GM12878 (cell line): Measurements from ENCODE around the gene AMOTL1. TPM values are rescaled to one million over a fixed set of nuclear protein-coding genes. Genes with fewer than 3 reads are reported as not detected.
A peak's percentile ranks its signal among the peaks of the same experiment; 100 is the strongest.

Experiments
- ATAC-seq: fragments of 200-7000 bp; cut with Tn5 transposase; 3 replicates; pipeline ENCODE4 v1.9.1; 2020; ENCODE audit warnings: mild to moderate bottlenecking, moderate library complexity
- BruUV-seq: library from RNA; stranded (reverse); fragments of 400-500 nt; replicated peaks from 2 replicates; lab custom pipeline; 2021; lab: Mats Ljungman, UMichigan
- CTCF ChIA-PET: fragments of 300-600 bp; sonication (Branson Sonifier 250); formaldehyde crosslinking; extraction: SDS; loops from one replicate; lab custom pipeline; 2021; ENCODE audit warnings: inconsistent platforms; lab: Yijun Ruan, JAX
- POLR2A ChIA-PET: fragments of 350-600 bp; formaldehyde crosslinking; extraction: SDS; loops from one replicate; lab custom pipeline; 2021; ENCODE audit warnings: inconsistent platforms; lab: Charles Lee
- RAD21 ChIA-PET: fragments of 300-600 bp; sonication (Branson Sonifier 250); formaldehyde crosslinking; loops from one replicate; lab custom pipeline; 2023; ENCODE audit warnings: antibody characterized with exemption; ENCODE audit not compliant: unreplicated experiment; lab: Charles Lee
- SMC1A ChIA-PET: fragments of 300-600 bp; sonication (Branson Sonifier 250); formaldehyde crosslinking; loops from one replicate; lab custom pipeline; 2023; ENCODE audit not compliant: unreplicated experiment, uncharacterized antibody; lab: Charles Lee
- DNase-seq: peaks from one replicate; pipeline ENCODE4 v3.0.0-alpha.2; 2011; ENCODE audit warnings: low read depth, low spot score
- FAIRE-seq: peaks from 3 replicates; lab custom pipeline; 2011; peaks lifted over from hg19 to GRCh38; lab: Jason Lieb, UNC
- H2AFZ ChIP-seq: 2 replicates; pipeline ENCODE4 v1.6.0; 2011; ENCODE audit warnings: low read depth, low read length, control low read depth; ENCODE audit not compliant: control insufficient read depth
- H3K27ac ChIP-seq: 2 replicates; pipeline ENCODE4 v1.5.1; 2011; ENCODE audit warnings: control low read depth; ENCODE audit not compliant: control insufficient read depth, insufficient read depth
- H3K27me3 ChIP-seq, 2 experiments: replicated peaks in 1 of 2; 2 replicates each; pipeline versions ENCODE4 v1.6.0 to v1.6.1; 2011; ENCODE audit warnings: low read length in 1 of 2; ENCODE audit not compliant: control insufficient read depth in 2 of 2, insufficient read depth in 2 of 2
- H3K36me3 ChIP-seq, 2 experiments: 2 replicates each; pipeline ENCODE4 v1.5.1; 2011; ENCODE audit warnings: low read length in 1 of 2; ENCODE audit not compliant: control insufficient read depth in 2 of 2, insufficient read depth in 2 of 2
- H3K4me1 ChIP-seq: 2 replicates; pipeline ENCODE4 v1.6.1; 2011; ENCODE audit warnings: mild to moderate bottlenecking, low read length, moderate library complexity, mixed read lengths; ENCODE audit not compliant: control insufficient read depth, insufficient read depth
- H3K4me2 ChIP-seq: 2 replicates; pipeline ENCODE4 v1.6.0; 2011; ENCODE audit warnings: control low read depth; ENCODE audit not compliant: control insufficient read depth, insufficient read depth
- H3K4me3 ChIP-seq: fragments of 200-600 bp; sonication (generic); 2 replicates; pipeline ENCODE4 v1.5.1; 2016
- H3K79me2 ChIP-seq: 2 replicates; pipeline ENCODE4 v1.6.0; 2011; ENCODE audit warnings: low read length; ENCODE audit not compliant: control insufficient read depth, insufficient read depth
- H3K9ac ChIP-seq: 2 replicates; pipeline ENCODE4 v1.8.0; 2011; ENCODE audit warnings: low read length, control low read depth, mixed read lengths; ENCODE audit not compliant: control insufficient read depth, insufficient read depth
- H3K9me3 ChIP-seq: replicated peaks from 3 replicates; pipeline ENCODE4 v1.5.1; 2011; ENCODE audit warnings: mild to moderate bottlenecking, low read length; ENCODE audit not compliant: control insufficient read depth, insufficient read depth
- H4K20me1 ChIP-seq: 2 replicates; pipeline ENCODE4 v1.6.0; 2011; ENCODE audit not compliant: control insufficient read depth, insufficient read depth
- WGBS: methylation state at CpG from one replicate; pipeline ENCODE4 v1.1.6; 2016; ENCODE audit warnings: low lambda C conversion rate; ENCODE audit not compliant: insufficient replicate concordance, insufficient coverage; ENCODE audit errors: missing lambda C conversion rate; 5-methylcytosine and 5-hydroxymethylcytosine counted together
- in situ Hi-C: fragments of 300-500 bp; cut with MboI; formaldehyde crosslinking; loops from 9 replicates; pipeline ENCODE4 v1.14.3; 2018; ENCODE audit warnings: mixed read lengths
- intact Hi-C: fragments of 100-400 bp; cut with micrococcal nuclease; formaldehyde crosslinking; loops from one replicate; pipeline ENCODE4 v1.14.2; 2022; ENCODE audit not compliant: unreplicated experiment
- polyA plus RNA-seq, 11 experiments: library from polyadenylated mRNA; depleted of rRNA in 4 of 11; unstranded in 6 of 11; stranded (reverse) in 5 of 11; fragments of >200 nt; fragmentation: Nextera tagmentation in 4 of 11; fragmentation: Illumina TruSeq in 1 of 11; extraction: Ambion mirVana in 4 of 11; extraction: Trizol in 1 of 11; gene quantifications; 1 replicate in 1 of 11; 2 replicates in 10 of 11; pipeline versions ENCODE4 v1.2.1 to v1.2.3, GENCODE V29; 2011 to 2016; ENCODE audit warnings: inconsistent platforms in 2 of 11, missing spikeins in 2 of 11, low read depth in 1 of 11
- total RNA-seq, 4 experiments: library from RNA; depleted of rRNA in 3 of 4; stranded (reverse); fragments of >200 nt in 3 of 4; fragmentation: Illumina TruSeq in 1 of 4; extraction: Trizol in 1 of 4; gene quantifications; 2 replicates each; pipeline versions ENCODE4 v1.2.1 to v1.2.3, GENCODE V29; 2013 to 2021
- TF ChIP-seq, protein P1 (sequence below), 3 experiments: IDR thresholded peaks in 2 of 3; conservative IDR thresholded peaks in 1 of 3; 2 replicates each; pipeline ENCODE4 v1.5.1; 2011; ENCODE audit warnings: low read depth in 3 of 3, low read length in 3 of 3, mild to moderate bottlenecking in 3 of 3, control low read depth in 2 of 3, moderate library complexity in 2 of 3, inconsistent platforms in 1 of 3, mixed read lengths in 1 of 3; ENCODE audit not compliant: control insufficient read depth in 2 of 3, insufficient read depth in 1 of 3; ENCODE audit errors: extremely low read depth in 1 of 3
- TF ChIP-seq, protein P2 (sequence below): fragments of 450-650 bp; IDR thresholded peaks from 2 replicates; pipeline ENCODE4 v1.6.1; 2014; ENCODE audit warnings: mild to moderate bottlenecking

Gene AMOTL1
- total and polyA plus RNA-seq, 10 of the 15 experiments (the other 5 are each of a cell fraction or from before 2014, with no cell fraction given): under 0.01 to 0.41 (median 0.01) TPM; not detected in 7

DNA sequence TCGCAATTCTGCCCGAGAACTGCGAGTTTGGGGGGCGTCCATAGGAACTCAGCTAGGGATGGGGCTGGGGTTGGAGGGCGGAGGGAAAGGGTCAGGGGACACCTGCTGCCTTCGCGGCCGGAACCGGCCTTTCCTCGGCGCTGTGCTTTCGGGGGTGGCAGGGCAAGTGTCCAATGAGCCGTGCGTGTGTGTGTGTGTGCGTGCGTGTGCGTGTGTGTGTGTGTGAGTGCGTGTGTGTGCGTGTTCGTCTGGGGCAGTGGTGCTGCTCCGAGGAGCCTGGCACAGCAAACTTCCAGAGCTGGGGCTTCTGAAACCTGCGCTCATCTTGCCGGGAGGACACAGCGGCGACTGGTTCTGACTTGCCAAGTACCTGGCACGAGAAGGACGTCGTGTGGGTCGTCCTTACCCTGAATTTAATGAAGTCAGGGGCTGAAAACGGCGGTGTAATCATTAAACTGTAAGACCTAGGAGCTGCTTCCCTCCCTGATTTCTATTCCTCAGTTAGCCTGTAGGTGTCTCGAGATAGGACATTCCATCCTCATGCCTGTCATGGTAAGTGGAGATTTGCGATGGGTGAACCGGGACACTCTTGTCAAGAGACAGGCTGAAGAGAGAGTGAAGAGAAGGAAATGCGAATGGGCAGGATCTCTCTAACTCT is 27.0 kb upstream of the AMOTL1 start:
- H2AFZ ChIP-seq: no peak overlapping the region
- no peak overlapping the region for H3K9ac ChIP-seq
- FAIRE-seq: no peak
- ATAC-seq: peak; percentile 61
- ChIA-PET CTCF (no interaction called here), POLR2A (no interaction called here), RAD21 (no interaction called here), SMC1A (no interaction called here)
- 7% methylated on average over 33 of the region's 35 CpGs for WGBS
- BruUV-seq: no TSS peak
- in situ Hi-C loops (no loop called here), intact Hi-C loops (no loop called here)
- H3K4me3 ChIP-seq: no peak overlapping the region
- H3K36me3 ChIP-seq: no peaks in the 10 kb centered on the region
- no peak overlapping the region for H3K4me2 ChIP-seq
- H4K20me1 ChIP-seq: no peaks in the 10 kb centered on the region
- TF ChIP-seq, protein P1, sequence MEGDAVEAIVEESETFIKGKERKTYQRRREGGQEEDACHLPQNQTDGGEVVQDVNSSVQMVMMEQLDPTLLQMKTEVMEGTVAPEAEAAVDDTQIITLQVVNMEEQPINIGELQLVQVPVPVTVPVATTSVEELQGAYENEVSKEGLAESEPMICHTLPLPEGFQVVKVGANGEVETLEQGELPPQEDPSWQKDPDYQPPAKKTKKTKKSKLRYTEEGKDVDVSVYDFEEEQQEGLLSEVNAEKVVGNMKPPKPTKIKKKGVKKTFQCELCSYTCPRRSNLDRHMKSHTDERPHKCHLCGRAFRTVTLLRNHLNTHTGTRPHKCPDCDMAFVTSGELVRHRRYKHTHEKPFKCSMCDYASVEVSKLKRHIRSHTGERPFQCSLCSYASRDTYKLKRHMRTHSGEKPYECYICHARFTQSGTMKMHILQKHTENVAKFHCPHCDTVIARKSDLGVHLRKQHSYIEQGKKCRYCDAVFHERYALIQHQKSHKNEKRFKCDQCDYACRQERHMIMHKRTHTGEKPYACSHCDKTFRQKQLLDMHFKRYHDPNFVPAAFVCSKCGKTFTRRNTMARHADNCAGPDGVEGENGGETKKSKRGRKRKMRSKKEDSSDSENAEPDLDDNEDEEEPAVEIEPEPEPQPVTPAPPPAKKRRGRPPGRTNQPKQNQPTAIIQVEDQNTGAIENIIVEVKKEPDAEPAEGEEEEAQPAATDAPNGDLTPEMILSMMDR (IDR thresholded peaks at IDR 0.05 in 2 of 3, conservative IDR thresholded peaks at IDR 0.05 in 1 of 3; ENCODE audit: control insufficient read depth in 2 of 3, extremely low read depth in 1 of 3, insufficient read depth in 1 of 3, low read depth in 3 of 3, low read length in 3 of 3): 0 out of 6 replicates have a peak, but pooled peaks of 2 of the 3 experiments have one; percentile 11 to 16
- TF ChIP-seq, protein P2, sequence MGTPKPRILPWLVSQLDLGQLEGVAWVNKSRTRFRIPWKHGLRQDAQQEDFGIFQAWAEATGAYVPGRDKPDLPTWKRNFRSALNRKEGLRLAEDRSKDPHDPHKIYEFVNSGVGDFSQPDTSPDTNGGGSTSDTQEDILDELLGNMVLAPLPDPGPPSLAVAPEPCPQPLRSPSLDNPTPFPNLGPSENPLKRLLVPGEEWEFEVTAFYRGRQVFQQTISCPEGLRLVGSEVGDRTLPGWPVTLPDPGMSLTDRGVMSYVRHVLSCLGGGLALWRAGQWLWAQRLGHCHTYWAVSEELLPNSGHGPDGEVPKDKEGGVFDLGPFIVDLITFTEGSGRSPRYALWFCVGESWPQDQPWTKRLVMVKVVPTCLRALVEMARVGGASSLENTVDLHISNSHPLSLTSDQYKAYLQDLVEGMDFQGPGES: no peak
- no peaks in the 10 kb centered on the region for H3K79me2 ChIP-seq
- no peaks in the 10 kb centered on the region for H3K4me1 ChIP-seq
- DNase-seq: no peak
- peaks cover 8 to 12% of the 10 kb centered on the region in 2 experiments for H3K27me3 ChIP-seq
- H3K9me3 ChIP-seq: no peaks in the 10 kb centered on the region
- H3K27ac ChIP-seq: no peak overlapping the region
